Gastrocnemius medialis (tissue), 4 donors: Measurements from ENCODE around the gene ACVR1B.

Experiments
- POLR2A ChIP-seq, 2 donors: fragments of 450-650 bp; IDR thresholded peaks; one replicate each; pipeline ENCODE4 v1.6.1; 2017; ENCODE audit warnings: antibody characterized with exemption in 2 of 2, mild to moderate bottlenecking in 2 of 2, moderate library complexity in 2 of 2
- TF ChIP-seq, protein P1 (sequence below), 5 experiments: fragments of 450-650 bp in 3 of 5; fragments of 200-600 bp in 2 of 5; sonication (generic) in 2 of 5; IDR thresholded peaks in 4 of 5; conservative IDR thresholded peaks in 1 of 5; 1 replicate in 4 of 5; 2 replicates in 1 of 5; pipeline ENCODE4 v1.5.1; 2016 to 2019; ENCODE audit warnings: antibody characterized with exemption in 5 of 5, mild to moderate bottlenecking in 3 of 5, moderate library complexity in 3 of 5

DNA sequence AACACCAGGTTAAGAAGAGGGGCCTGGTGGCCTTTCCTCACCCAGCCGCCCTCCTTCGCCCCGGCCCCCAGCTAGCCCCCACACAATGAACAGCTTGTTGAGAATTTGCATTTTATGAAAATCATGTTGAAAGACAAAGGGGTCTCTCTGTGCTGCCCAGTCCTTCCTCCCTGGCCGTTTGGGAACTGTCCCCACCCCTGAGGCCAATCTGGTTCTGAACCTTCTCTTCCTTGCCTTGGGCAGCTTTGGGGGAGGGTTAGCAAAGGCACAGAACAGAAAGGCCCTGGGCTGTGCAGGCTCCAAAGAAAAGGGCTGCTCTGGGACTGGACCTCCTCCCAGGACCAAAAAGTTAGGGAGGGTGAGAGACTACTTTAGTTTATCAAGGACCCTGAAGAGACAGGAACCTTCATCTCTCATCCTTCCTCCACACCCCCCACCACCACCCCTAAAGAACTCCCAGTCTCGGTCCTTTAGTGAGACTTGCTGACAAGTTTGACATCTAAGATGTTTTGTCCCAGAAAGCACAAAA lies 56.5 kb downstream of the ACVR1B start:
- TF ChIP-seq, protein P1, sequence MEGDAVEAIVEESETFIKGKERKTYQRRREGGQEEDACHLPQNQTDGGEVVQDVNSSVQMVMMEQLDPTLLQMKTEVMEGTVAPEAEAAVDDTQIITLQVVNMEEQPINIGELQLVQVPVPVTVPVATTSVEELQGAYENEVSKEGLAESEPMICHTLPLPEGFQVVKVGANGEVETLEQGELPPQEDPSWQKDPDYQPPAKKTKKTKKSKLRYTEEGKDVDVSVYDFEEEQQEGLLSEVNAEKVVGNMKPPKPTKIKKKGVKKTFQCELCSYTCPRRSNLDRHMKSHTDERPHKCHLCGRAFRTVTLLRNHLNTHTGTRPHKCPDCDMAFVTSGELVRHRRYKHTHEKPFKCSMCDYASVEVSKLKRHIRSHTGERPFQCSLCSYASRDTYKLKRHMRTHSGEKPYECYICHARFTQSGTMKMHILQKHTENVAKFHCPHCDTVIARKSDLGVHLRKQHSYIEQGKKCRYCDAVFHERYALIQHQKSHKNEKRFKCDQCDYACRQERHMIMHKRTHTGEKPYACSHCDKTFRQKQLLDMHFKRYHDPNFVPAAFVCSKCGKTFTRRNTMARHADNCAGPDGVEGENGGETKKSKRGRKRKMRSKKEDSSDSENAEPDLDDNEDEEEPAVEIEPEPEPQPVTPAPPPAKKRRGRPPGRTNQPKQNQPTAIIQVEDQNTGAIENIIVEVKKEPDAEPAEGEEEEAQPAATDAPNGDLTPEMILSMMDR (IDR thresholded peaks at IDR 0.05 in 4 of 5, conservative IDR thresholded peaks at IDR 0.05 in 1 of 5) = no peak
- no peak for TF ChIP-seq POLR2A (IDR thresholded peaks at IDR 0.05)
